MV-4-11 (cell line): ENCODE results near the gene ANXA9.

Experiments used
- DNase-seq: peaks from one replicate; lab custom pipeline; 2025; lab: John Stamatoyannopoulos, UW

The ANXA9 gene

GRCh38 chr1:150974580-150975478 is 7.3 kb upstream of the ANXA9 start, which contains the start of gene CERS2:
TSS of gene CERS2 (minus strand) at chr1:150974835. CDS start at chr1:150969090, 5,745 bp downstream.
- DNase-seq = peak; percentile 36

GRCh38 chr1:150976401-150976821 is 5.7 kb upstream of the ANXA9 start:
- DNase-seq = no peak

- DNase-seq = peak; percentile 84
Measured at GRCh38 chr1:150976879-150977694, 5.0 kb upstream of the ANXA9 start.

- DNase-seq = peak; percentile 80
Measured at GRCh38 chr1:150979092-150980056, 2.7 kb upstream of the ANXA9 start.

GRCh38 chr1:150981177-150981804 is 801 bp upstream of the ANXA9 start:
- no peak for DNase-seq

GRCh38 chr1:150985179-150985825 is 3.2 kb downstream of the ANXA9 start:
- DNase-seq = no peak

- DNase-seq = no peak
Measured at GRCh38 chr1:150987924-150988323, 5.8 kb downstream of the ANXA9 start.

- no peak for DNase-seq
Measured at GRCh38 chr1:150992626-150993025, 10.5 kb downstream of the ANXA9 start.

GRCh38 chr1:150994248-150994647 is 12.2 kb downstream of the ANXA9 start:
- no peak for DNase-seq

- no peak for DNase-seq
Measured at GRCh38 chr1:150995460-150995859, 13.4 kb downstream of the ANXA9 start.

- DNase-seq = peak; percentile 20
Measured at GRCh38 chr1:150995896-150996295, 13.8 kb downstream of the ANXA9 start.

GRCh38 chr1:150997126-150997872 is 15.2 kb downstream of the ANXA9 start:
- no peak for DNase-seq

- DNase-seq = no peak
Measured at GRCh38 chr1:150997949-150998348, 15.9 kb downstream of the ANXA9 start.

GRCh38 chr1:150999051-150999674 is 17.1 kb downstream of the ANXA9 start:
- peak; percentile 78 for DNase-seq

- no peak for DNase-seq
Measured at GRCh38 chr1:150999926-151000325, 17.8 kb downstream of the ANXA9 start.

- peak; percentile 1 for DNase-seq
Measured at GRCh38 chr1:151000408-151000807, 18.3 kb downstream of the ANXA9 start.

GRCh38 chr1:151001602-151002001 is 19.5 kb downstream of the ANXA9 start:
- DNase-seq = peak; percentile 45

GRCh38 chr1:151002051-151002450 is 20.0 kb downstream of the ANXA9 start:
- DNase-seq = peak; percentile 45

- DNase-seq = no peak
Measured at GRCh38 chr1:151002611-151003010, 20.5 kb downstream of the ANXA9 start.
